GM21717 (cell line): ENCODE results near the gene IRX1.

ENCODE experiments used
- ATAC-seq: cut with Tn5 transposase; IDR thresholded peaks from one replicate; pipeline ENCODE4 v1.9.1; 2021; ENCODE audit warnings: mild to moderate bottlenecking, moderate library complexity; ENCODE audit not compliant: unreplicated experiment

IRX1 gene

GRCh38 chr5:3650320-3650719, 54.7 kb downstream of the IRX1 start:
- ATAC-seq = no peak

- no peak for ATAC-seq
Observed at GRCh38 chr5:3650868-3651267, 55.2 kb downstream of the IRX1 start.
